GM18498 (cell line): ENCODE measurements around the gene ATP2C2.
"Not testable (repeated sequence)": the region's sequence is repeated elsewhere in the genome, so short reads cannot be mapped to it uniquely, and the experiment has no call there.

Source experiments
- ATAC-seq: cut with Tn5 transposase; IDR thresholded peaks from one replicate; pipeline ENCODE4 v1.9.1; 2021; ENCODE audit warnings: mild to moderate bottlenecking, moderate library complexity; ENCODE audit not compliant: unreplicated experiment

ATP2C2 gene

DNA sequence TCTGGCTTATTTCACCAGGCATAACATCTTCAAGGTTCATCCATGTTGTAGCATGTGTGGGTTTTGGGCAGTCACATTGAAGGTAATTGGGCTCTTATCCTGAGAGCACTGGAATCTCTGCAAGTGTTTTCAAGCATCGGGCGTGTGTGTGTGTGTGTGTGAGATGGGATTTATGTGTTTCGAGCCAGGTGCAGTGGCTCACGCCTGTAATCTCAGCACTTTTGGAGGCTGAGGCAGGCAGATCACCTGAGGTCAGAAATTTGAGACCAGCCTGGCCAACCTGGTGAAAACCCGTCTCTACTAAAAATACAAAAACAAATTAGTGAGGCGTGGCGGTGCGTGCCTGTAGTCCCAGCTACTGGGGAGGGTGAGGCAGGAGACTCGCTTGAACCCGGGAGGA lies 27.7 kb downstream of the ATP2C2 start:
- not testable (repeated sequence) for ATAC-seq

DNA sequence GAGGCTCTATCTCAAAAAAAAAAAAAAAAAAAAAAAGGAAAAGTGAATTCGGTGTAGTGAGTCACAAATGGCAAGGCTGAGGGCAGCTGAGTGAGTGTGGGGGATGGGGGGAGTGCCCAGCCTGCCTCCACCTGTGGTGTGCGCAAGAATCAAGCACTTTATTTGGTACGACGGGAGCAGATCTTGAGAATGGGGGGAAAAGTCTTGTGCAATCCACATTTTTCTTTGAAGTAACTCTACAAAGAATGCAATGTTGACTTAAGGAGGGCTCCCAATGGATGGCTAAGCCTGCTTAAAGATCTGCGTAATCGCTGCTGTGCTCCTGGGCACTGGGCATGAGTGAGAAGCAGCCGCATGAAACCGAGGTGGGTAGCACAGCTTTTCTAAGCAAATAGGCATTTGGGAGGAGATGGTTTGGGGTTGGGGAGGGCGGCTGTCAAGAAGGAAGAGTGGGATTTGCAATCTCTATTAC lies 28.2 kb downstream of the ATP2C2 start:
- no peak for ATAC-seq

DNA sequence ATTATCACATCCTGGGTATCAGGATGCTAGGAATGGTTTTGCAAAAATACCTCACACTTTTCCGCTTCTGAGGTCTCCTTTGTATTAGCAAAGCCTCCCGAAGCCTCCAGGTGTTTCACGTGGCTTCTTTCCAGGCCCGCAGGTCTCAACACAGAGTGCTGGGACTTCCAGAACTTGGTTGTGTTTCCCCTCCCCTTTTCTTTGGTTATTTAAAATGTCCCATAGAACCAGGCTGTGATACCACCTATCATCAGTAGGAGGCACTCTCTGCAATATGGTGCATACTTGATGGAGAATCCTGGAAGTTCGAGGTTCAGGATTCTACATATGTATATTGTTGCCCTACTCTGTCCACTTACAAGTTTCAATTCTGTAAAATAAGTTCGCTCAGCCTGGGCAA lies 28.8 kb downstream of the ATP2C2 start:
- ATAC-seq: no peak

DNA sequence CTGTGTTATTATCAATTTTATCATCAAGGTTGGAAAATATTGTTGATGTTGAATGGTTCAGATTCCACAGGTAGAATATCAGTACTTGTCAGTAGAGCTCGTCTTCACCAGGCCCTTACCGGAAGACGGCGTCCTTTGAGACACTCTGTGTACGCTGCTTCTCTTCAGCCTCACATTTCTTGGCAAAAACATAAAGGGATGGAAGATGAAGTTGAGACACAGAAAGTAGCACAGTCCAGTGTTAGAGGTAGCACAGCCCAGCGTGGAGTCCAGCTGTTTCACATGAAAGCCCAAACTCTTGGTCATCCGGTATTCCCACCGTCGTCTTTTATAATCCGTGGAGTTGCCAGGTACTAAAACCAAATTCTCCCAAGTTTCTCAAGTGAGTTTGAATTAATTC lies 30.4 kb downstream of the ATP2C2 start:
- no peak for ATAC-seq

DNA sequence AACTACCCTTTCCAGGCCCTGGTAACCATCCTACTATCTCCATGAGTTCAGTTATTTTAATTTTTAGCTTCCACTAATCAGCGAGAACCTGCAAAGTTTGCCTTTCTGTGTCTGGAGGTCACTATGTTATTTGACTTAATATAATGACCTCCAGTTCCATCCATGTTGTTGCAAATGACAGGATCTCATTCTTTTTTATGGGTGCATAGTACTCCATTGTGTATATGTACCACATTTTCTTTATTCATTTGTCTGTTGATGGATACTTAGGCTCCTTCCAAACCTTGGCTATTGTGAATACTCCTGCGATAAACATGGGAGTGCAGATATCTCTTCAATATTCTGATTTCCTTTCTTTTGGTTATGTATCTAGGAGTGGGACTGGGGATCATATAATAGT lies 31.6 kb downstream of the ATP2C2 start:
- not testable (repeated sequence) for ATAC-seq

DNA sequence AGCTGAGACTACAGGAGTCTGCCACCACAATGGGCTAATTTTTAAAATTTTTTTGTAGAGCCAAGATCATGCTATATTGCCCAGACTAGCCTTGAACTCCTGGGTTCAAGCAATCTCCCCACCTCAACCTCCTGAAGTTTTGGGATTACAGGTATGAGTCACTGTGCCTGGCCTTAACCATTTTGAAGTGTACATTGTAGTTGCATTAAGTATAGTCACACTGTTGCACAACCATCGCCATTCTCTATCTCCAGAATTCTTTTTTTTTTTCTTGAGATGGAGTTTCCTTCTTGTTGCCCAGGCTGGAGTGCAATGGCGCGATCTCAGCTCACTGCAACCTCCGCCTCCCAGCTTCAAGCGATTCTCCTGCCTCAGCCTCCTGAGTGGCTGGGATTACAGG lies 35.1 kb downstream of the ATP2C2 start:
- not testable (repeated sequence) for ATAC-seq

DNA sequence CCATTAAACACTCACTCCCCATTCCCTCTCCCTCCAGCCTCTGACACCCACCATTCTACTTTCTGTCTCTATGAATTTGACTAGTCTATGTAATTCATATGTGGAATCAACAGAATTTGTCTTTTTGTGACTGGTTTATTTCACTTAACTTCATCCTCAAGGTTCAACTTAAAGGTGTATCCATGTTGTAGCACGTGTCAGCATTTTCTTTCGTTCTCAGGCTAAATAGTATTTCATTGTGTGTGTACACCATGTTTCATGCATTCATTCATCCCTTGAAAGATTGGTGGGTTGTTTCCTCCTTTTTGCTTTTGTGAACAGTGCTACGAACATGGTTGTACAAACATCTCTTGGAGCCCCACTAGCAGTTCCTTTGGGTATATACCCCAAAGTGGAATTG lies 36.0 kb downstream of the ATP2C2 start:
- no peak for ATAC-seq

DNA sequence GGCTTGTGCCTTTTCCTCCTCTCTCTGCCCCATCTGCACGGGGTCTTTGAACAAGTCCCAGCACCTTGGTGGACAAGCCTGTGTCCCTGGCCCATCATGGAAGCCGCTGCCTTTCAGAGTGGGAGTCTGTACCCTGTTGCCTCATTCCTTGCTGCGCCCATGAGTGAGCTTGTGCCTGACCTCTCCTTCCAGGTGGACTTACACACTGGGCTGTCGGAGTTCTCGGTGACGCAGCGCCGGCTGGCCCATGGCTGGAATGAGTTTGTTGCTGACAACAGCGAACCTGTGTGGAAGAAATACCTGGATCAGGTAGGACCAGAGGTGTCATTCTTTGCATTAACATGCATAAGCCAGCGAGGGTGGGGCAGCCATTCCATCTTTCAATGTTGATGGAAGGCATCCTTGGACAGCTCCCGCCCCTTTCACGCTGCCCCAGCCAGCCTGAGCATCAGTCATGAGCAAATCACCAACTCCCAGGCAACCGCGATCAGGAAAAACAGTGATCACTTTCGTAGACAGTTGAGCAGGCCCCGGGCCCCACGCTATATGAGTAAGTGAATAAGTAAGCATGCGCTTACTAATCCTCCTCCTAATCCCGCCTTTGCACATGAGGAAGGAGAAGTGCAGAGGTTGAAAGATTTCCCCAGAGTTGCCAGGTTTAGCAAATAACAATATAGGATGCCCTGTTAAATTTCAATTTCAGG lies 36.8 kb downstream of the ATP2C2 start:
- ATAC-seq: no peak

DNA sequence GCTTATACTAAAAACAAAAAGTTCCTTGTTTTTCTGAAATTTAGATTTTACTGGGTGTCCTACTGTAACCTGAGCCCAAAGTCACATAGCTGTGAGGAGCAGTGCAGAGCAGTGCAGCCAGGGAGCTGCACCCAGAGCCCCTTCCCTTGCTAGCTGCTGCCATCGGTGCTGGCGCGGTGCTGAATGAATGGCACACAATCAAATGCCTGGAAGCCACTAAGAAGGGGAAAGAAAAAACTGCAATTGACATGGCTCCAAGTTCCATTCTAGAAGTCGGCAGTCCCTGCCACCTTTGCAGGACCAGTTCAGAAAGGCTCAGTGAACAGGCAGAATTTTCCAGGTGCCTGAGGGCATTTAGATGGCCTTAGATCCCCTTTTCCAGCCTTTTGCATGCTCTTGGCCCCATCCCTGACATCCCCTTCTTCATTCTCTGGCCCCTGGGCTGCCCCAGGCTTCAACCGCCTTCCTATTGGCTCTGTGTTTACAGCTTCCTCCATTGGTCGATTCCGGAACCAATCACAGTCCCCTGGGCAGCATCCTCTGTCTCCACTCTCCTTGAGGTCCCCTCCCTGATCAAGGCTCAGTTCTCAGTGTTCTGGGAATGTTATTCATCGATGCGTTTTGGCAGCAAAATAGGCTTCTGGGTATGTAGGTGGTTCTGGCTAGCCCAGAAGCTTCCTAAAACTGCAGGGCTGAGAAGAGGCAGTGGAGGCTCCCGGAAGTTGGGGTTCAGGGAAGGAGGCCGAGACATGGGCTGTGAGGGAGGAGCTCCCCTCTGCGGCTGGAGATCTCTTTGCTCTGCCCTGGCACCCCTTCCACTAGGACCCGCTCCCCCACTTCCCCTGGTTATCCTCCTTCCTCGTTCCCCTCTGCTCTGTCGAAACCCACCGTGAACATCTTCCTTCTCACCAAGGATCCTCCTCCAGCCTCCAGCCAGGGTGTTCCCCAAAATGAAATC lies 37.9 kb downstream of the ATP2C2 start:
- no peak for ATAC-seq

DNA sequence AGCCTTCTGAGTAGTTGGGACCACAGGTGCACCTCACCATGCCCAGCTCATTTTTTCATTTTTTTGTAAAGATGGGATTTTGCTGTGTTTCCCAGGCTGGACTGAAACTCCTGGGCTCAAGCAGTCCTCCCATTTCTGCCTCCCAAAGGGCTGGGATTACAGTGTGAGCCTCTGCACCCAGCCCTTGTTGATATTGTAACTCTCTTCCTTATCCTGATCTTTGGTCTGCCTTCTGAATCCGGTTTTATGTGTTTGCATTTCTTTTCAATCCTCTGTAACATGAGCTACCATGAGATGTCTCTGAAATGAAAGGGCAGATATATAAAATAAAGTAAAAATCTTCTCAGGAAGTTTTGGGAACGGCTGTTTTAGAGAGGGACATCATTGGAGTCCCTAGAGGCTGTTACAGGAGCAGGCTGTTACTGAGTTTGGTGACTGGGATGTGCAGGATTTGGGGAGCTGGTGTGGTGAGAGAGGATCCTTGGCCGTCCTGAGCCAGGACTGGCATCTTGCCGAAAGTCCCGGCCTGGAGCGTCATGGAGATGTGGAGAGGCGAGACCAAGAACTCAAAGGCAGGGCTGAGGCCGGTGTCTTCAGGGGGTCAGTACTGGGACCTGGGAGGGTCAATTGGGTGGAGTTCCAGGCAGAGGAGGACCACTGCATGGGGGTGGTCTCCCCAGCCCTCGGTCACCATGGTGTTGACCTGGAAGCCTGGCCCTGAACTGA lies 39.4 kb downstream of the ATP2C2 start:
- no peak for ATAC-seq

DNA sequence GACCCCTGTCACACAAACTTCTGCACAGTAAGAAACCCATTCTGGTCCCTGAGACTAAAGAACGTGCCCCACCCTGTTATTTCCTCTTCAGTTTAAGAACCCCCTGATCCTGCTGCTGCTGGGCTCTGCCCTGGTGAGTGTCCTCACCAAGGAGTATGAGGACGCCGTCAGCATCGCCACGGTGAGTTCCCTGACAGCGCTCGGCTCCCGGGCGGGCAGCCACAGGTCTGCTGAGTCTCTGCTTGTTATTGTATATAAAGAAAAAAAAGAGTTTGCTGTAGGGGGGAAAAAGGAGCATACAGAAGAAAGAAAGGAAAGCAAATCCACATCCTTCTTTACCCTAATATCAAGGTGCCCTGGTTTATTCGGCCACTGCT lies 40.0 kb downstream of the ATP2C2 start:
- ATAC-seq: no peak

DNA sequence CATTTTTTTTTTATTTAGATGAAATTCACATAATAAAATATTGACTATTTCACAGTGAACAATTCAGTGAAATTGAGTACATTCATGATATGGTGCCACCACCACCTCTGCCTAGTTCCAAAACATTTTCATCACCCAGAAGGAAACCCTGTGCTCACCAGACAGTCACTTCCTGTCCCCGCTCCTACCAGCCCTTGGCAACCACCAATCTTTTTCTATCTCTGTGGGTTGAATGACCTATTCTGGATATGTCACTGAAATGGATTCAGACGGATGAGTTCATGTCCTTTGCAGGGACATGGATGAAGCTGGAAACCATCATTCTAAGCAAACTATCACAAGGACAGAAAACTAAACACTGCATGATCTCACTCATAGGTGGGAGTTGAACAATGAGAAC lies 40.5 kb downstream of the ATP2C2 start:
- ATAC-seq: no peak

DNA sequence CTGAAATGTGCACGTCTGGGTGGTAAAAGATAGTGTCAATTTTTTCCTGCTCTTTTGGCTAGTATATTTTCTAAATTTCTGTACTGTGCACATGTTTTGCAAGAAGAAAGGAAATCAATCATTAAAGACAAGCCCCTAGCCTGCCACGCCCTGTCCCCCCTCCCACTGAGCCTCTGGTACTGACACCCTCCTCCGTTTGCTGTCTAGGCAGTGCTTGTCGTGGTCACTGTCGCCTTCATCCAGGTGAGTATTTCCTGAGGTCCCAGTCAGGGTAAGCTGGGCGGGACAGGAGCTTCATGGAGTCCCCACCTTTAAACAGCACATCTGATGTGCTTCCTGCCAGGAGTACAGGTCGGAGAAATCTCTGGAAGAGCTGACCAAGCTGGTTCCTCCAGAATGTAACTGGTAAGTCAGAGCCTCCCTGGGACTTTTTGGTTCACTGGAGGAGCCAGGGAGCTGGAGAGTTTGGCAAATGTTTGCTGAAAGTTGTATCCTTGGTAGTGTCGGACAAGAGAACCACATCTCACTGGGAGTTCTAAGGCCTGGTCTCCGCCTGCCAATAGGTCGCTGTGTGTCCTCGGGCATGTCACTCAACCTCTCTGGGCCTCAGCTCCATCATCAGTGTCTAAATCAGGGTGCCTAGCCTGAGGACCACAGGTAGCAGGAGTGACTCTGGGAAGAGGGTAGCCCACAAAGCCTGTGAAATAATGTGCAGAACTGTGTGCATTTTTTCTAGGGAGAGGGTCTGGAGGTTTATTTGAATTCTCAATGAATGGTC lies 42.2 kb downstream of the ATP2C2 start:
- ATAC-seq: no peak

DNA sequence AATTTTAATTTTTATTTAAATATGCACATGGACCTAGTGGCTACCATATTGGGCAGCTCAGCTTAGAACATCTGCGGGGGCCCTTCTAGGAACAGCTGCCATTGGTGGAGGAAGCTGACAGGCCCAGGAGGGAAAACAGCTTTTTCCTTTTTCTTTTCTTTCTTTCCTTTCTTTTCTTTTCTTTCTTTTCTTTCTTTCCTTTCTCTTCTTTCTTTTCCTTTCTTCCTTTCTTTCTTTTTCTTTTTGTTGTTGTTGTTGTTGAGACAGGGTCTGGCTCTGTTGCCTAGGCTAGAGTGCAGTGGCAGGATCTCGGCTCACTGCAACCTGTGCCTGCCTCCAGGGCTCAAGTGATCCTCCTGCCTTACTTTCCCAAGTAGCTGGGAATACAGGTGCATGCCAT lies 43.4 kb downstream of the ATP2C2 start:
- no peak for ATAC-seq

DNA sequence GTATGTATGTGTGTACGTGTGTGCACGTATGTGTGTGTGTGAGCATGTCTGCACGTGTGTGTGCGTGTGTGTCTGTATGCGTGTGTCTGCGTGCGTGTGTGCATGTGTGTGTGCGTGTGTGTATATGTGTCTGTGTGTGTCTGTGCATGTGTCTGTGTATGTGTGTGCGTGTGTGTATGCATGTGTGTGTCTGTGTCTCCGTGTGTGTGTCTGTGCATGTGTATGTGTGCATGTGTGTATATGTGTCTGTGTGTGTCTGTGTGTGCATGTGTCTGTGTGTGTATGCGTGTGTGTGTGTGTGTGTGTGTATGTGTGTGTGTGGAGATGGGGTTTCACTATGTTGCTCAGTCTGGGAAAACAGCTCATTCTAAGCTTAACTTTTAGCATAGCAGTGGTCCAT lies 43.9 kb downstream of the ATP2C2 start:
- ATAC-seq: no peak

DNA sequence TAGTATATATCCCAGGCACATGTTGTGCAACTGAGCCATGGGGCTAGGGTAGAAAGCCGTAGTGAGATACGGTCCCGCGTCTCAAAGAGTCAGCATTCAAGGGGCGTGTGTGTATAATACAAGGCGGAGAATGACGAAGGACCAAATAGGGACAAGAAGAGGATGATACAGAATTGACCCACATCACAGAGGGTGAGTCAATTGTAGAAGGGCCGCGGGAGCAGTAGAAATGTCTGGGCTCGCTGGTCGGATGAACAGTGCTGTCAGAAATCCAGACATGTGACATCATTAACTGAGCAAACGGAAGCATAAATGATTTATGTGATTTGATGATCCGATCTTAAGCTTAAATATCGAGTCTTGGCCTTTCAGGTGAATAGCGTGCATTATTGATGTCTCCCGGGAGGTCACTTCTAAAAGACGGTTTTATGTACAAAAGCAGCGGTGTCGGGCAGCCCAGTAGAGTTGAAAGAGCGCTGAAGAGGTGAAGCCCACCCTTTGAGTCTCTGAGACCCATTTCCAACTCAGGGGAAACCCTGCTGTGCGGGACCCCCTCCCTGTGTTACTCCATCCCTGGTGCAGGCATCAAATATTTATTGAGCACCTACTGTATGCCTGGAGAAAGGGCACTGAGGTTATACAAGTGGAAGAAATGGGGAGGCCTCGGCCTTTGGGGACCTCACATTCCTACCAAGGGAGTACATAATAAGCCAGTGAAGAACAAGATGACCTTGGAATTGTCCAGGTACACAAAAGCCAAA lies 45.1 kb downstream of the ATP2C2 start:
- no peak for ATAC-seq

DNA sequence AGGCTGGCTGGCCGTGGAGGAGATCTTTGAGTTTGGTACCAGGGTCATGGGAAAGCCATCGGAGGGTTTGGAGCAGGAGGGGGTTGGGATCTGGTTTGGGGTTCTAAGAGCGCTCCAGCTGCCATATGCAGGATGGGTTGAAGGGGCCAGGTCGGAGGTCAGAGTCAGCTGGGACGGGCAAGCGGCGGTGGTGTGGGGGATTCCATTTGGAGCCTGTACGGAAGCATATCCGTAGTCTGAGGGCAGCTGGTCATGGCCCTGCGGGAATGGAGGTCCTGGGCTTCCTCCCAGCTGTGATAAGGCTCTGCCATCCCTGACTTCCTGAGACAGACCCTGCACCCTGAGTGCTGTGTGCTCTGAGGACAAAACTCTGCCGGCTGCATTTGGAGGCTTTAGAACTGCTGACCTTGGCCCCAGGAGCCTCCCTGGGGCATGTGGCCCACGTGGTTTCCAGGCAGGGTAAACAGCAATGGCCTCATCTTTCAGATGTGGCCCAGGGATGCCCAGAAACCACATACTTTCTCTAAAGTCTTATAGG lies 46.5 kb downstream of the ATP2C2 start:
- no peak for ATAC-seq

DNA sequence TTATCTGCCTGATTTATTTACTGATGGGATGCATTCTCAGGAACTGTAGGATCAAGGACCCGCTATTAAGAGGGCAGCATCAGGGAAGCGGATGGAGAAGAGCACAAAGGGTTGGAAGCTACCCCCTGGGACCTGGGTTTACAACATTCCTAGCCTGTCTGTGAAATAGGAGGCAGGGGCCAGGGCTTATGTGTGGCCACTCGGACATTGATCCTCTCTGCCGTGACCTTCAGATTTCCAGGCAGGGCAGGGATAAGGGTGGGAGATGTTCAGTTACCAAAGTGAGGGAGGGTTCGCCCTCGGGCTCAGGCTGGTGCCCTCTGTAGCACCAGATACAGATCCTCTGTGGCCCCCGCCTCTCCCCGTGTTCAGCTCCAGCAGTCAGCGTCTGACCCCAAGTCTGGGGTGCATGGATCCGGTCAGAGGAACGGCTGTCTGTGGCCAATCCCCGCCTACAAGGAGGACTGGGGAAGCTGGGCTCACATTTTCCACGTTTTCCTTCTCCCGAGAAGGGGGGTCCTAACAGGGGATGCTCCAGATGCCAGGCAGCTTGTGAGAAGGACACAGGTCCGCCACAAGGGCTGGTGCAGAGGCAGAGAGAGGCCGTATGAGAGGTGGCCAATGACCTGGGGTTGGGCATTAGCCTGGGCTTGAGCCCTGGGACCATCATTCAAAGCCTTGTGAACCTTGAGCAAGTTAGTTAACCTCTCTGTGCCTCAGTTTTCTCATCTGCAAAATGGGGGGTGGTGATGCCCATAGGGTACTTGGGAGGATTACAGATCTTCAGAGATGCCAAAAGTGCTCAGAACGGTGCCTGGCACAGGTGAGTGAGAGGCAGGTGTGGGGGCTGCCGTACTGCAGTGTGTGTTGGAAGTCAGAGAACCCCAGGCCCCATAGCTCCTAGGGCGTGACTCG lies 48.3 kb downstream of the ATP2C2 start:
- ATAC-seq: no peak
